IMR-90 (cell line): Measurements from ENCODE around the gene POMT1. TPM values are rescaled to one million over a fixed set of nuclear protein-coding genes. Genes with fewer than 3 reads are reported as not detected.

Experiments used
- ATAC-seq: fragments of 200-7000 bp; cut with Tn5 transposase; 2 replicates; pipeline ENCODE4 v1.9.1; 2020; ENCODE audit warnings: low read depth, mild to moderate bottlenecking, moderate library complexity
- BruUV-seq: library from RNA; stranded (reverse); fragments of 400-500 nt; replicated peaks from 2 replicates; lab custom pipeline; 2021; lab: Mats Ljungman, UMichigan
- CTCF ChIA-PET: fragments of 300-600 bp; formaldehyde crosslinking; extraction: SDS; loops from one replicate; lab custom pipeline; 2021; ENCODE audit warnings: antibody characterized with exemption; lab: Yijun Ruan, JAX
- POLR2A ChIA-PET: fragments of 300-600 bp; sonication (Branson Sonifier 250); formaldehyde crosslinking; loops from one replicate; lab custom pipeline; 2022; ENCODE audit warnings: antibody characterized with exemption; ENCODE audit not compliant: unreplicated experiment; lab: Charles Lee
- DNase-seq: peaks from one replicate; pipeline ENCODE4 v3.0.0; 2013
- H2AFZ ChIP-seq: replicated peaks from 2 replicates; pipeline ENCODE3; 2013; ENCODE audit warnings: low read length, mild to moderate bottlenecking; ENCODE audit not compliant: poor library complexity
- H2AK5ac ChIP-seq: 2 replicates; pipeline ENCODE4 v1.6.1; 2013; ENCODE audit warnings: low read depth, low read length, inconsistent platforms
- H2AK9ac ChIP-seq: replicated peaks from 2 replicates; pipeline ENCODE3; 2013; ENCODE audit warnings: mild to moderate bottlenecking, low read depth, low read length, moderate library complexity; ENCODE audit not compliant: poor library complexity
- H2BK120ac ChIP-seq: 2 replicates; pipeline ENCODE4 v1.6.1; 2013; ENCODE audit warnings: low read depth, low read length, inconsistent platforms
- H2BK15ac ChIP-seq: 3 replicates; pipeline ENCODE4 v1.6.1; 2013; ENCODE audit warnings: low read depth, low read length, inconsistent platforms
- H2BK20ac ChIP-seq: 2 replicates; pipeline ENCODE4 v1.6.1; 2013; ENCODE audit warnings: low read depth, mild to moderate bottlenecking, inconsistent platforms, low read length, moderate library complexity
- H2BK5ac ChIP-seq: 2 replicates; pipeline ENCODE4 v1.6.1; 2013; ENCODE audit warnings: mild to moderate bottlenecking, low read depth, low read length, inconsistent platforms; ENCODE audit not compliant: poor library complexity, severe bottlenecking
- H3K14ac ChIP-seq: replicated peaks from 2 replicates; pipeline ENCODE4 v1.6.1; 2013; ENCODE audit warnings: low read depth, low read length, inconsistent platforms
- H3K18ac ChIP-seq: 2 replicates; pipeline ENCODE4 v1.6.1; 2013; ENCODE audit warnings: low read depth, low read length, control low read depth
- H3K23ac ChIP-seq: 2 replicates; pipeline ENCODE4 v1.6.1; 2013; ENCODE audit warnings: low read depth, low read length, inconsistent platforms
- H3K27ac ChIP-seq: 2 replicates; pipeline ENCODE4 v1.5.1; 2013; ENCODE audit warnings: mild to moderate bottlenecking, control low read depth, low read length; ENCODE audit not compliant: insufficient read depth
- H3K27me3 ChIP-seq: 2 replicates; pipeline ENCODE4 v1.6.1; 2013; ENCODE audit warnings: low read length; ENCODE audit not compliant: control insufficient read depth, insufficient read depth
- H3K36me3 ChIP-seq: 2 replicates; pipeline ENCODE4 v1.6.1; 2013; ENCODE audit warnings: low read length, mixed read lengths; ENCODE audit not compliant: control insufficient read depth, insufficient read depth
- H3K4ac ChIP-seq: 2 replicates; pipeline ENCODE4 v1.6.1; 2013; ENCODE audit warnings: low read depth, low read length, inconsistent platforms
- H3K4me1 ChIP-seq: 2 replicates; pipeline ENCODE4 v1.6.1; 2013; ENCODE audit warnings: low read length, mixed read lengths; ENCODE audit not compliant: control insufficient read depth, insufficient read depth
- H3K4me2 ChIP-seq: 2 replicates; pipeline ENCODE4 v1.6.1; 2013; ENCODE audit warnings: low read depth, mild to moderate bottlenecking, control low read depth, low read length, moderate library complexity
- H3K4me3 ChIP-seq: 2 replicates; pipeline ENCODE4 v1.5.1; 2013; ENCODE audit warnings: low read depth, mild to moderate bottlenecking, control low read depth, low read length, moderate library complexity; ENCODE audit not compliant: insufficient read depth
- H3K56ac ChIP-seq: 2 replicates; pipeline ENCODE4 v1.6.1; 2013; ENCODE audit warnings: low read length, inconsistent platforms; ENCODE audit not compliant: insufficient read depth; ENCODE audit errors: extremely low read depth
- H3K79me1 ChIP-seq, 2 experiments: 2 replicates each; pipeline ENCODE4 v1.6.1; 2013; ENCODE audit warnings: low read length in 2 of 2, inconsistent platforms in 1 of 2, low read depth in 1 of 2
- H3K9ac ChIP-seq: 2 replicates; pipeline ENCODE4 v1.6.1; 2013; ENCODE audit warnings: low read depth, low read length, control low read depth
- H3K9me1 ChIP-seq: 2 replicates; pipeline ENCODE4 v1.6.1; 2013; ENCODE audit warnings: low read length, inconsistent platforms; ENCODE audit not compliant: insufficient read depth
- H3K9me3 ChIP-seq: 2 replicates; pipeline ENCODE4 v1.6.1; 2013; ENCODE audit warnings: low read length; ENCODE audit not compliant: control insufficient read depth, insufficient read depth
- H4K20me1 ChIP-seq: 2 replicates; pipeline ENCODE4 v1.6.1; 2013; ENCODE audit warnings: low read length, inconsistent platforms; ENCODE audit not compliant: insufficient read depth
- H4K5ac ChIP-seq: 2 replicates; pipeline ENCODE4 v1.6.1; 2013; ENCODE audit warnings: mild to moderate bottlenecking, low read depth, low read length, control low read depth
- H4K8ac ChIP-seq, 2 experiments: 2 replicates each; pipeline ENCODE4 v1.6.1; 2013; ENCODE audit warnings: low read depth in 2 of 2, low read length in 2 of 2, control low read depth in 1 of 2, inconsistent platforms in 1 of 2
- H4K91ac ChIP-seq: 2 replicates; pipeline ENCODE4 v1.6.1; 2013; ENCODE audit warnings: low read depth, low read length, inconsistent platforms; ENCODE audit not compliant: insufficient read depth
- CEBPB ChIP-seq: IDR thresholded peaks from 2 replicates; pipeline ENCODE4 v1.6.1; 2012; ENCODE audit warnings: low read depth, low read length, improper control_type of control experiment
- NFE2L2 ChIP-seq: fragments of 150-350 bp; IDR thresholded peaks from 2 replicates; pipeline ENCODE4 v1.6.1; 2016; ENCODE audit warnings: low read depth, mild to moderate bottlenecking, low read length
- POLR2A ChIP-seq: IDR thresholded peaks from 2 replicates; pipeline ENCODE4 v1.6.1; 2012; ENCODE audit warnings: mild to moderate bottlenecking, low read depth, low read length
- RAD21 ChIP-seq: IDR thresholded peaks from 2 replicates; pipeline ENCODE4 v1.6.1; 2012; ENCODE audit warnings: low read length, improper control_type of control experiment
- SMC3 ChIP-seq: fragments of 150-350 bp; IDR thresholded peaks from 2 replicates; pipeline ENCODE4 v1.6.1; 2016; ENCODE audit warnings: low read depth, mild to moderate bottlenecking, antibody characterized with exemption, low read length, moderate library complexity
- whole genome bisulfite sequencing, 2 experiments: methylation state at CpG; one replicate each; pipeline versions ENCODE4 v1.1.5 to v1.1.7; 2013; ENCODE audit warnings: missing lambda C conversion rate in 2 of 2; ENCODE audit not compliant: insufficient read length in 1 of 2; ENCODE audit errors: extremely low coverage in 2 of 2; 5-methylcytosine and 5-hydroxymethylcytosine counted together
- dilution Hi-C: fragments of 300-500 bp; cut with HindIII; formaldehyde crosslinking; loops from one replicate; pipeline ENCODE4 v1.14.3; 2018; ENCODE audit warnings: low sequenced_read_pairs; ENCODE audit not compliant: unreplicated experiment
- in situ Hi-C: fragments of 300-500 bp; cut with MboI; formaldehyde crosslinking; loops from 3 replicates; pipeline ENCODE4 v1.14.3; 2019; ENCODE audit warnings: low sequenced_read_pairs, inconsistent platforms, mixed read lengths
- intact Hi-C: fragments of 100-400 bp; cut with micrococcal nuclease; formaldehyde crosslinking; loops from 2 replicates; pipeline ENCODE4 v1.10.0; 2022
- polyA plus RNA-seq, 3 experiments: library from polyadenylated mRNA; depleted of rRNA; stranded (reverse); fragments of >200 nt; gene quantifications; 2 replicates each; pipeline ENCODE4 v1.2.3, GENCODE V29; 2012; ENCODE audit warnings: low replicate concordance in 1 of 3
- total RNA-seq: library from RNA; depleted of rRNA; stranded (reverse); fragments of >200 nt; gene quantifications from 2 replicates; pipeline ENCODE4 v1.2.3, GENCODE V29; 2012
- TF ChIP-seq, protein P1 (sequence below): fragments of 150-350 bp; IDR thresholded peaks from 2 replicates; pipeline ENCODE4 v1.6.1; 2017; ENCODE audit warnings: mild to moderate bottlenecking, antibody characterized with exemption, low read length, low read depth
- TF ChIP-seq, protein P2 (sequence below): fragments of 150-350 bp; IDR thresholded peaks from 2 replicates; pipeline ENCODE4 v1.6.1; 2016; ENCODE audit warnings: low read depth, mild to moderate bottlenecking, low read length, moderate library complexity, borderline replicate concordance

POMT1 gene
- total and polyA plus RNA-seq, 2 of the 4 experiments (the other 2 are of a cell fraction) = 24.2 to 36.5 TPM

GRCh38 chr9:131554843-131555351 is 52.2 kb downstream of the POMT1 start:
- no peak for DNase-seq
- in situ Hi-C loops (no loop called here), dilution Hi-C loops (no loop called here), intact Hi-C loops (no loop called here)
- TF ChIP-seq, protein P1, sequence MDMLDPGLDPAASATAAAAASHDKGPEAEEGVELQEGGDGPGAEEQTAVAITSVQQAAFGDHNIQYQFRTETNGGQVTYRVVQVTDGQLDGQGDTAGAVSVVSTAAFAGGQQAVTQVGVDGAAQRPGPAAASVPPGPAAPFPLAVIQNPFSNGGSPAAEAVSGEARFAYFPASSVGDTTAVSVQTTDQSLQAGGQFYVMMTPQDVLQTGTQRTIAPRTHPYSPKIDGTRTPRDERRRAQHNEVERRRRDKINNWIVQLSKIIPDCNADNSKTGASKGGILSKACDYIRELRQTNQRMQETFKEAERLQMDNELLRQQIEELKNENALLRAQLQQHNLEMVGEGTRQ = no peak
- TF ChIP-seq, protein P2, sequence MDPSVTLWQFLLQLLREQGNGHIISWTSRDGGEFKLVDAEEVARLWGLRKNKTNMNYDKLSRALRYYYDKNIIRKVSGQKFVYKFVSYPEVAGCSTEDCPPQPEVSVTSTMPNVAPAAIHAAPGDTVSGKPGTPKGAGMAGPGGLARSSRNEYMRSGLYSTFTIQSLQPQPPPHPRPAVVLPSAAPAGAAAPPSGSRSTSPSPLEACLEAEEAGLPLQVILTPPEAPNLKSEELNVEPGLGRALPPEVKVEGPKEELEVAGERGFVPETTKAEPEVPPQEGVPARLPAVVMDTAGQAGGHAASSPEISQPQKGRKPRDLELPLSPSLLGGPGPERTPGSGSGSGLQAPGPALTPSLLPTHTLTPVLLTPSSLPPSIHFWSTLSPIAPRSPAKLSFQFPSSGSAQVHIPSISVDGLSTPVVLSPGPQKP = no peak
- TF ChIP-seq NFE2L2 (no peak), CEBPB (no peak), POLR2A (no peak), SMC3 (no peak), RAD21 (no peak)
- Histone ChIP-seq H2BK5ac (no peak overlapping the region), H3K4me3 (no peak overlapping the region), H3K14ac (no peak overlapping the region), H2BK20ac (no peak overlapping the region), H2AK9ac (no peak overlapping the region), H3K27ac (no peak overlapping the region), H3K56ac (no peak overlapping the region), H4K8ac (no peak overlapping the region), H3K9me3 (peaks cover 13% of the 10 kb centered on the region), H3K9me1 (no peaks in the 10 kb centered on the region), H2BK120ac (no peak overlapping the region), H3K9ac (no peak overlapping the region), H2AFZ (no peak overlapping the region), H2BK15ac (no peak overlapping the region), H3K36me3 (no peaks in the 10 kb centered on the region), H3K27me3 (peaks cover 41% of the 10 kb centered on the region), H3K4me1 (no peaks in the 10 kb centered on the region), H3K23ac (no peak overlapping the region), H3K18ac (no peak overlapping the region), H3K79me1 (no peaks in the 10 kb centered on the region), H4K20me1 (no peaks in the 10 kb centered on the region), H4K91ac (no peak overlapping the region), H3K4me2 (no peak overlapping the region), H3K4ac (no peak overlapping the region), H4K5ac (no peak overlapping the region), H2AK5ac (no peak overlapping the region)
- WGBS, 2 experiments = 76% methylated on average over 5 of the region's 54 CpGs; no CpG with 5 or more reads in 1 of the 2 experiments
- ATAC-seq = no peak
- ChIA-PET POLR2A (no interaction called here), CTCF (no interaction called here)
- no TSS peak for BruUV-seq
